ENCODE results near the gene ANAPC15. TPM values are rescaled to one million over a fixed set of nuclear protein-coding genes. Genes with fewer than 3 reads are reported as not detected.

Gene ANAPC15
- total RNA-seq, 3 donors from 2014 or later = 12.1 to 22.4 (median 21.4) TPM

GRCh38 chr11:72072348-72072747, 40.1 kb downstream of the ANAPC15 start:
- Histone ChIP-seq H3K27ac (peak overlapping the region; percentile 65 to 76), H3K4me1 (peaks cover 4 to 19% of the 10 kb centered on the region in 2 donors), H3K36me3 (no peaks in the 10 kb centered on the region), H3K27me3 (no peaks in the 10 kb centered on the region), H3K4me3 (no peak overlapping the region), H3K9me3 (no peaks in the 10 kb centered on the region)
- intact Hi-C loops (cut with DNase I; ENCODE audit: low total_unique reads) = no loop called here
- TF ChIP-seq POLR2A (IDR thresholded peaks at IDR 0.05) (no peak), POLR2AphosphoS5 (IDR thresholded peaks at IDR 0.05) (no peak), CTCF (IDR thresholded peaks at IDR 0.05) (no peak)
- DNase-seq (ENCODE audit: low spot score in 2 of 2) = no peak

GRCh38 chr11:72070491-72070890, 42.0 kb downstream of the ANAPC15 start:
- Histone ChIP-seq H3K36me3 (no peaks in the 10 kb centered on the region), H3K9me3 (no peaks in the 10 kb centered on the region), H3K27me3 (no peaks in the 10 kb centered on the region), H3K4me1 (peaks cover 4 to 27% of the 10 kb centered on the region in 2 donors), H3K27ac (peak overlapping the region; percentile 88 to 90), H3K4me3 (no peak overlapping the region)
- DNase-seq (ENCODE audit: low spot score in 2 of 2) = no peak
- intact Hi-C loops (cut with DNase I; ENCODE audit: low total_unique reads) = no loop called here
- no peak for TF ChIP-seq POLR2AphosphoS5 (IDR thresholded peaks at IDR 0.05)
- no peak for TF ChIP-seq POLR2A (IDR thresholded peaks at IDR 0.05)
- no peak for TF ChIP-seq CTCF (IDR thresholded peaks at IDR 0.05)

GRCh38 chr11:72069787-72070251, 42.7 kb downstream of the ANAPC15 start:
- Histone ChIP-seq H3K4me3 (no peak overlapping the region), H3K27me3 (no peaks in the 10 kb centered on the region), H3K9me3 (no peaks in the 10 kb centered on the region), H3K27ac (peak overlapping the region; percentile 88 to 90), H3K36me3 (no peaks in the 10 kb centered on the region), H3K4me1 (peaks cover 4 to 27% of the 10 kb centered on the region in 2 donors)
- peak; percentile 70 to 71 for DNase-seq (ENCODE audit: low spot score in 2 of 2)
- intact Hi-C loops (cut with DNase I; ENCODE audit: low total_unique reads) = no loop called here
- TF ChIP-seq POLR2AphosphoS5 (IDR thresholded peaks at IDR 0.05) (peak in 1 of 3 donors; percentile 57), CTCF (IDR thresholded peaks at IDR 0.05) (no peak)

- intact Hi-C loops (cut with DNase I; ENCODE audit: low total_unique reads) = no loop called here
- H3K4me3 ChIP-seq = no peak overlapping the region
Measured at GRCh38 chr11:72069200-72069599, 43.3 kb downstream of the ANAPC15 start.

GRCh38 chr11:72067676-72068075, 44.8 kb downstream of the ANAPC15 start:
- no peak for DNase-seq (ENCODE audit: low spot score in 2 of 2)
- TF ChIP-seq POLR2A (IDR thresholded peaks at IDR 0.05) (no peak), POLR2AphosphoS5 (IDR thresholded peaks at IDR 0.05) (no peak), CTCF (IDR thresholded peaks at IDR 0.05) (no peak)
- Histone ChIP-seq H3K36me3 (no peaks in the 10 kb centered on the region), H3K9me3 (no peaks in the 10 kb centered on the region), H3K4me1 (peaks cover 4 to 27% of the 10 kb centered on the region in 2 donors), H3K4me3 (no peak overlapping the region), H3K27me3 (no peaks in the 10 kb centered on the region), H3K27ac (peak overlapping the region; percentile 88 to 90)
- intact Hi-C loops (cut with DNase I; ENCODE audit: low total_unique reads) = no loop called here

More at GRCh38 chr11:72069200-72069599, 43.3 kb downstream of the ANAPC15 start:
- H3K27ac ChIP-seq = peak overlapping the region; percentile 88 to 90
- H3K4me1 ChIP-seq = peaks cover 4 to 27% of the 10 kb centered on the region in 2 donors
- H3K9me3 ChIP-seq = no peaks in the 10 kb centered on the region
- H3K36me3 ChIP-seq = no peaks in the 10 kb centered on the region
- DNase-seq (ENCODE audit: low spot score in 2 of 2) = no peak
- TF ChIP-seq POLR2AphosphoS5 (IDR thresholded peaks at IDR 0.05) = no peak
- H3K27me3 ChIP-seq = no peaks in the 10 kb centered on the region

- H3K4me1 ChIP-seq = peaks cover 4 to 27% of the 10 kb centered on the region in 2 donors
- intact Hi-C loops (cut with DNase I; ENCODE audit: low total_unique reads) = no loop called here
- no peaks in the 10 kb centered on the region for H3K27me3 ChIP-seq
- no peaks in the 10 kb centered on the region for H3K36me3 ChIP-seq
- no peaks in the 10 kb centered on the region for H3K9me3 ChIP-seq
- no peak for TF ChIP-seq CTCF (IDR thresholded peaks at IDR 0.05)
- TF ChIP-seq POLR2A (IDR thresholded peaks at IDR 0.05) = no peak
- TF ChIP-seq POLR2AphosphoS5 (IDR thresholded peaks at IDR 0.05) = no peak
- DNase-seq (ENCODE audit: low spot score in 2 of 2) = no peak
- H3K27ac ChIP-seq = peak overlapping the region; percentile 60 to 62
- H3K4me3 ChIP-seq = no peak overlapping the region
Measured at GRCh38 chr11:72067266-72067665, 45.2 kb downstream of the ANAPC15 start.
